Measurements from ENCODE around the gene ATP1A3.

Gene ATP1A3

GRCh38 chr19:41936416-41936850, 57.6 kb downstream of the ATP1A3 start:
- TF ChIP-seq SIN3A (IDR thresholded peaks at IDR 0.05; ENCODE audit: borderline replicate concordance, insufficient read depth, low read length) (no peak), REST (IDR thresholded peaks at IDR 0.05; ENCODE audit: insufficient read depth in 1 of 2, low read depth in 2 of 2, low read length in 2 of 2) (no peak), FOXP2 (optimal IDR thresholded peaks at IDR 0.05; ENCODE audit: borderline replicate concordance, extremely low read depth, extremely low read length, insufficient read depth) (no peak), POLR2AphosphoS5 (IDR thresholded peaks at IDR 0.05; ENCODE audit: low read depth, low read length) (no peak), TAF1 (IDR thresholded peaks at IDR 0.05; ENCODE audit: borderline replicate concordance, insufficient read depth, low read length) (no peak)

- TF ChIP-seq POLR2AphosphoS5 (IDR thresholded peaks at IDR 0.05; ENCODE audit: low read depth, low read length) (no peak), FOXP2 (optimal IDR thresholded peaks at IDR 0.05; ENCODE audit: borderline replicate concordance, extremely low read depth, extremely low read length, insufficient read depth) (no peak), TAF1 (IDR thresholded peaks at IDR 0.05; ENCODE audit: borderline replicate concordance, insufficient read depth, low read length) (no peak), SIN3A (IDR thresholded peaks at IDR 0.05; ENCODE audit: borderline replicate concordance, insufficient read depth, low read length) (no peak), REST (IDR thresholded peaks at IDR 0.05; ENCODE audit: insufficient read depth in 1 of 2, low read depth in 2 of 2, low read length in 2 of 2) (no peak)
These were observed 58.1 kb downstream of the ATP1A3 start for GRCh38 chr19:41935760-41936415.

GRCh38 chr19:41934849-41935374, 59.1 kb downstream of the ATP1A3 start:
- TF ChIP-seq FOXP2 (optimal IDR thresholded peaks at IDR 0.05; ENCODE audit: borderline replicate concordance, extremely low read depth, extremely low read length, insufficient read depth): peak; percentile 33
- no peak for TF ChIP-seq REST (IDR thresholded peaks at IDR 0.05; ENCODE audit: insufficient read depth in 1 of 2, low read depth in 2 of 2, low read length in 2 of 2)

GRCh38 chr19:41933693-41934426, 60.2 kb downstream of the ATP1A3 start:
- TF ChIP-seq SIN3A (IDR thresholded peaks at IDR 0.05; ENCODE audit: borderline replicate concordance, insufficient read depth, low read length): no peak
- no peak for TF ChIP-seq POLR2AphosphoS5 (IDR thresholded peaks at IDR 0.05; ENCODE audit: low read depth, low read length)
- no peak for TF ChIP-seq REST (IDR thresholded peaks at IDR 0.05; ENCODE audit: insufficient read depth in 1 of 2, low read depth in 2 of 2, low read length in 2 of 2)
- TF ChIP-seq FOXP2 (optimal IDR thresholded peaks at IDR 0.05; ENCODE audit: borderline replicate concordance, extremely low read depth, extremely low read length, insufficient read depth): no peak
- TF ChIP-seq TAF1 (IDR thresholded peaks at IDR 0.05; ENCODE audit: borderline replicate concordance, insufficient read depth, low read length): no peak
